ENCODE measurements around the gene PRMT7.

GRCh38 chr16:68356249-68356918 is 45.6 kb downstream of the PRMT7 start:
- TF ChIP-seq EZH2 (IDR thresholded peaks at IDR 0.05; ENCODE audit: borderline replicate concordance, insufficient read depth, low read length, poor library complexity, severe bottlenecking) = no peak
- TF ChIP-seq CTCF (IDR thresholded peaks at IDR 0.05; ENCODE audit: poor library complexity, severe bottlenecking) = no peak
- no peak for TF ChIP-seq POLR2AphosphoS5 (IDR thresholded peaks at IDR 0.05)
- TF ChIP-seq TAF1 (IDR thresholded peaks at IDR 0.05; ENCODE audit: low read depth) = no peak
- TF ChIP-seq RAD21 (conservative IDR thresholded peaks at IDR 0.05) = no peak
- no peak for TF ChIP-seq EP300 (conservative IDR thresholded peaks at IDR 0.05; ENCODE audit: poor library complexity, severe bottlenecking)
- TF ChIP-seq MXI1 (conservative IDR thresholded peaks at IDR 0.05; ENCODE audit: poor library complexity, severe bottlenecking) = no peak
- no peak for TF ChIP-seq REST (IDR thresholded peaks at IDR 0.05; ENCODE audit: borderline replicate concordance)
